Activated T-helper 2 cell treated with anti-CD3 and anti-CD28 coated beads, Interferon-gamma antibody, Interleukin-2, Interleukin-4, amounts not matched to agents 10 μg/mL and 5 μg/mL and 100 μg/mL, durations not matched to agents 14 hours and 24 hours and 36 hours (primary cell): ENCODE measurements around the gene FLACC1. TPM values are rescaled to one million over a fixed set of nuclear protein-coding genes. Genes with fewer than 3 reads are reported as not detected.
"Not testable (repeated sequence)": the region's sequence is repeated elsewhere in the genome, so short reads cannot be mapped to it uniquely, and the experiment has no call there.

ENCODE experiments used
- DNase-seq: peaks from one replicate; pipeline ENCODE4 v3.0.0; 2021; ENCODE audit warnings: low spot score
- H3K27ac Mint-ChIP-seq: one replicate; pipeline ENCODE4 v1.8.0; 2021; ENCODE audit warnings: mixed read lengths
- H3K27me3 Mint-ChIP-seq: one replicate; pipeline ENCODE4 v1.8.0; 2021; ENCODE audit warnings: low read depth, mixed read lengths
- H3K36me3 Mint-ChIP-seq: one replicate; pipeline ENCODE4 v1.8.0; 2021; ENCODE audit warnings: low read depth, mixed read lengths
- H3K4me1 Mint-ChIP-seq: one replicate; pipeline ENCODE4 v1.8.0; 2021; ENCODE audit warnings: low read depth, mixed read lengths
- H3K4me3 Mint-ChIP-seq: one replicate; pipeline ENCODE4 v1.8.0; 2021; ENCODE audit warnings: low read depth, mild to moderate bottlenecking, moderate library complexity, mixed read lengths
- H3K9me3 Mint-ChIP-seq: one replicate; pipeline ENCODE4 v1.8.0; 2021; ENCODE audit warnings: mixed read lengths
- intact Hi-C: fragments of 100-400 bp; cut with micrococcal nuclease; formaldehyde crosslinking; loops from one replicate; pipeline ENCODE4 v1.15.1; 2023
- total RNA-seq: library from RNA; stranded (reverse); gene quantifications from 2 replicates; pipeline ENCODE4 v1.2.3, GENCODE V29; 2022

Gene FLACC1
- total RNA-seq, 1 donor from 2014 or later, result 0.84 TPM

- Mint-ChIP-seq H3K4me1 (peaks cover 4% of the 10 kb centered on the region), H3K4me3 (no peak overlapping the region), H3K36me3 (peaks cover 33% of the 10 kb centered on the region), H3K27me3 (no peaks in the 10 kb centered on the region), H3K27ac (no peak overlapping the region), H3K9me3 (peaks cover 50% of the 10 kb centered on the region)
- intact Hi-C loops, result no loop called here
- no peak for DNase-seq
Measured at GRCh38 chr2:201298462-201299052, 58.6 kb downstream of the FLACC1 start.

- H3K9me3 Mint-ChIP-seq, result peaks cover 65% of the 10 kb centered on the region
- H3K4me1 Mint-ChIP-seq, H3K27me3 Mint-ChIP-seq, intact Hi-C loops, H3K27ac Mint-ChIP-seq, H3K4me3 Mint-ChIP-seq, DNase-seq: not testable (repeated sequence)
- peaks cover 79% of the 10 kb centered on the region for H3K36me3 Mint-ChIP-seq
Measured at GRCh38 chr2:201290457-201291148, 66.5 kb downstream of the FLACC1 start.

GRCh38 chr2:201285499-201285898 lies 71.6 kb downstream of the FLACC1 start:
- H3K27ac Mint-ChIP-seq, result peak overlapping the region; percentile 35

GRCh38 chr2:201280191-201281040 lies 76.7 kb downstream of the FLACC1 start:
- Mint-ChIP-seq H3K4me1 (peaks cover 9% of the 10 kb centered on the region), H3K27me3 (no peaks in the 10 kb centered on the region), H3K27ac (peak overlapping the region; percentile 34), H3K4me3 (no peak overlapping the region), H3K9me3 (no peaks in the 10 kb centered on the region), H3K36me3 (peaks cover 62% of the 10 kb centered on the region)
- intact Hi-C loops, result no loop called here
- DNase-seq, result no peak

More at GRCh38 chr2:201285499-201285898, 71.6 kb downstream of the FLACC1 start:
- Mint-ChIP-seq H3K4me3 (no peak overlapping the region), H3K36me3 (peaks cover 67% of the 10 kb centered on the region), H3K9me3 (peaks cover 35% of the 10 kb centered on the region), H3K27me3 (no peaks in the 10 kb centered on the region), H3K4me1 (no peaks in the 10 kb centered on the region)
- intact Hi-C loops, result no loop called here
- no peak for DNase-seq

- H3K4me1 Mint-ChIP-seq, result peaks cover 11% of the 10 kb centered on the region
- DNase-seq, result no peak
- no peak overlapping the region for H3K4me3 Mint-ChIP-seq
- H3K36me3 Mint-ChIP-seq, result peaks cover 65% of the 10 kb centered on the region
- intact Hi-C loops, result no loop called here
- no peaks in the 10 kb centered on the region for H3K27me3 Mint-ChIP-seq
- H3K27ac Mint-ChIP-seq, result peak overlapping the region; percentile 24
- no peaks in the 10 kb centered on the region for H3K9me3 Mint-ChIP-seq
Measured at GRCh38 chr2:201279079-201279478, 78.1 kb downstream of the FLACC1 start.

GRCh38 chr2:201276511-201276910 lies 80.6 kb downstream of the FLACC1 start:
- intact Hi-C loops, result no loop called here
- peaks cover 87% of the 10 kb centered on the region for H3K36me3 Mint-ChIP-seq

GRCh38 chr2:201275990-201276389 lies 81.2 kb downstream of the FLACC1 start:
- Mint-ChIP-seq H3K36me3 (peaks cover 88% of the 10 kb centered on the region), H3K4me1 (peaks cover 32% of the 10 kb centered on the region), H3K9me3 (no peaks in the 10 kb centered on the region), H3K27ac (no peak overlapping the region), H3K27me3 (no peaks in the 10 kb centered on the region), H3K4me3 (no peak overlapping the region)
- intact Hi-C loops, result no loop called here
- no peak for DNase-seq

More at GRCh38 chr2:201276511-201276910, 80.6 kb downstream of the FLACC1 start:
- Mint-ChIP-seq H3K27ac (no peak overlapping the region), H3K27me3 (no peaks in the 10 kb centered on the region), H3K4me1 (peaks cover 27% of the 10 kb centered on the region), H3K4me3 (no peak overlapping the region), H3K9me3 (no peaks in the 10 kb centered on the region)
- no peak for DNase-seq

GRCh38 chr2:201275069-201275468 lies 82.1 kb downstream of the FLACC1 start:
- H3K36me3 Mint-ChIP-seq, result peaks cover 88% of the 10 kb centered on the region
- no peaks in the 10 kb centered on the region for H3K27me3 Mint-ChIP-seq
- H3K4me3 Mint-ChIP-seq, result no peak overlapping the region
- H3K9me3 Mint-ChIP-seq, result no peaks in the 10 kb centered on the region
- DNase-seq, result no peak
- H3K4me1 Mint-ChIP-seq, result peaks cover 36% of the 10 kb centered on the region
- no peak overlapping the region for H3K27ac Mint-ChIP-seq
- intact Hi-C loops, result no loop called here

- H3K9me3 Mint-ChIP-seq, result no peaks in the 10 kb centered on the region
- no peaks in the 10 kb centered on the region for H3K27me3 Mint-ChIP-seq
- DNase-seq, result no peak
- intact Hi-C loops, result loop anchor here (5.0 kb wide), 1 partner anchor 41 kb away; no protein-coding TSS in a partner anchor
- H3K4me3 Mint-ChIP-seq, result no peak overlapping the region
- peaks cover 39% of the 10 kb centered on the region for H3K4me1 Mint-ChIP-seq
- H3K36me3 Mint-ChIP-seq, result peaks cover 88% of the 10 kb centered on the region
- no peak overlapping the region for H3K27ac Mint-ChIP-seq
Measured at GRCh38 chr2:201273330-201273983, 83.7 kb downstream of the FLACC1 start.

- Mint-ChIP-seq H3K27me3 (no peaks in the 10 kb centered on the region), H3K4me1 (peaks cover 47% of the 10 kb centered on the region), H3K36me3 (peaks cover 88% of the 10 kb centered on the region), H3K9me3 (no peaks in the 10 kb centered on the region), H3K27ac (peak overlapping the region; percentile 29), H3K4me3 (no peak overlapping the region)
- intact Hi-C loops, result loop anchor here (5.0 kb wide), 1 partner anchor 40 kb away; no protein-coding TSS in a partner anchor
- DNase-seq, result no peak
Measured at GRCh38 chr2:201271917-201272316, 85.2 kb downstream of the FLACC1 start.

- DNase-seq, result no peak
- Mint-ChIP-seq H3K4me1 (peaks cover 55% of the 10 kb centered on the region), H3K27ac (peak overlapping the region; percentile 51), H3K36me3 (peaks cover 88% of the 10 kb centered on the region), H3K27me3 (no peaks in the 10 kb centered on the region), H3K4me3 (no peak overlapping the region), H3K9me3 (no peaks in the 10 kb centered on the region)
- intact Hi-C loops, result loop anchor here (5.0 kb wide), 1 partner anchor 38 kb away; no protein-coding TSS in a partner anchor
Measured at GRCh38 chr2:201270293-201271001, 86.7 kb downstream of the FLACC1 start.

- no peak for DNase-seq
- peaks cover 86% of the 10 kb centered on the region for H3K36me3 Mint-ChIP-seq
- H3K27ac Mint-ChIP-seq, result no peak overlapping the region
- H3K9me3 Mint-ChIP-seq, result no peaks in the 10 kb centered on the region
- H3K4me3 Mint-ChIP-seq, result no peak overlapping the region
- intact Hi-C loops, result loop anchor here (5.0 to 10.0 kb wide), 2 partner anchors 37 to 995 kb away; partner anchors contain the start of gene NOP58
- H3K27me3 Mint-ChIP-seq, result no peaks in the 10 kb centered on the region
- H3K4me1 Mint-ChIP-seq, result peaks cover 57% of the 10 kb centered on the region
Measured at GRCh38 chr2:201269764-201270163, 87.4 kb downstream of the FLACC1 start.
